HG03460 (cell line): ENCODE results near the gene FGFRL1.
"Not testable (repeated sequence)": the region's sequence is repeated elsewhere in the genome, so short reads cannot be mapped to it uniquely, and the experiment has no call there.

ENCODE experiments used
- ATAC-seq: cut with Tn5 transposase; IDR thresholded peaks from one replicate; pipeline ENCODE4 v1.9.1; 2021; ENCODE audit not compliant: unreplicated experiment

FGFRL1 gene

GRCh38 chr4:991451-992296, 19.8 kb upstream of the FGFRL1 start:
- no peak for ATAC-seq

GRCh38 chr4:992297-993110, 18.9 kb upstream of the FGFRL1 start:
- no peak for ATAC-seq

- ATAC-seq: no peak
Observed at GRCh38 chr4:993111-994029, 18.1 kb upstream of the FGFRL1 start, which contains the start of gene SLC26A1. TSS of gene SLC26A1 (minus strand) at chr4:993404. CDS start at chr4:991703, 1,701 bp downstream.

- no peak for ATAC-seq
Observed at GRCh38 chr4:995311-996026, 16.0 kb upstream of the FGFRL1 start.

GRCh38 chr4:996030-996996, 15.1 kb upstream of the FGFRL1 start:
- ATAC-seq: no peak

GRCh38 chr4:996997-997374, 14.4 kb upstream of the FGFRL1 start:
- ATAC-seq: no peak

- ATAC-seq: no peak
Observed at GRCh38 chr4:997375-998071, 13.9 kb upstream of the FGFRL1 start.

GRCh38 chr4:998096-998691, 13.2 kb upstream of the FGFRL1 start:
- ATAC-seq: no peak

- ATAC-seq: not testable (repeated sequence)
Observed at GRCh38 chr4:999240-999863, 12.1 kb upstream of the FGFRL1 start.

- no peak for ATAC-seq
Observed at GRCh38 chr4:999882-1000425, 11.5 kb upstream of the FGFRL1 start.

GRCh38 chr4:1000686-1001260, 10.7 kb upstream of the FGFRL1 start:
- no peak for ATAC-seq

GRCh38 chr4:1001561-1002130, 9.8 kb upstream of the FGFRL1 start:
- no peak for ATAC-seq

GRCh38 chr4:1002131-1002630, 9.2 kb upstream of the FGFRL1 start:
- no peak for ATAC-seq

GRCh38 chr4:1002631-1003251, 8.7 kb upstream of the FGFRL1 start:
- no peak for ATAC-seq

- ATAC-seq: no peak
Observed at GRCh38 chr4:1003271-1004070, 8.0 kb upstream of the FGFRL1 start.
